ENCODE results near the gene ECE1.

GRCh38 chr1:21292503-21292983 lies 2.3 kb upstream of the ECE1 start:
- TF ChIP-seq EZH2 (IDR thresholded peaks at IDR 0.05; ENCODE audit: borderline replicate concordance, low read depth, low read length, severe bottlenecking): no peak
- no peak for TF ChIP-seq POLR2A (IDR thresholded peaks at IDR 0.05; ENCODE audit: low read depth, low read length)
- TF ChIP-seq CTCF (IDR thresholded peaks at IDR 0.05; ENCODE audit: extremely low read depth in 1 of 2, insufficient read depth in 1 of 2, low read depth in 1 of 2, low read length in 2 of 2): no peak
- TF ChIP-seq MYC (IDR thresholded peaks at IDR 0.05; ENCODE audit: low read depth, low read length): no peak
- TF ChIP-seq POLR2AphosphoS5 (IDR thresholded peaks at IDR 0.05; ENCODE audit: insufficient read depth, low read depth, low read length): no peak
- TF ChIP-seq MAX (IDR thresholded peaks at IDR 0.05; ENCODE audit: insufficient read depth, insufficient read length): no peak
- no peak for TF ChIP-seq JUN (IDR thresholded peaks at IDR 0.05; ENCODE audit: borderline replicate concordance, insufficient read depth, insufficient read length, low read depth)
- no peak for TF ChIP-seq FOS (IDR thresholded peaks at IDR 0.05; ENCODE audit: borderline replicate concordance, insufficient read depth, low read length)
- TF ChIP-seq GATA2 (IDR thresholded peaks at IDR 0.05; ENCODE audit: insufficient read depth, insufficient read length, low read depth, low read length): no peak
